ENCODE data around the gene TNFRSF6B.

The TNFRSF6B gene

DNA sequence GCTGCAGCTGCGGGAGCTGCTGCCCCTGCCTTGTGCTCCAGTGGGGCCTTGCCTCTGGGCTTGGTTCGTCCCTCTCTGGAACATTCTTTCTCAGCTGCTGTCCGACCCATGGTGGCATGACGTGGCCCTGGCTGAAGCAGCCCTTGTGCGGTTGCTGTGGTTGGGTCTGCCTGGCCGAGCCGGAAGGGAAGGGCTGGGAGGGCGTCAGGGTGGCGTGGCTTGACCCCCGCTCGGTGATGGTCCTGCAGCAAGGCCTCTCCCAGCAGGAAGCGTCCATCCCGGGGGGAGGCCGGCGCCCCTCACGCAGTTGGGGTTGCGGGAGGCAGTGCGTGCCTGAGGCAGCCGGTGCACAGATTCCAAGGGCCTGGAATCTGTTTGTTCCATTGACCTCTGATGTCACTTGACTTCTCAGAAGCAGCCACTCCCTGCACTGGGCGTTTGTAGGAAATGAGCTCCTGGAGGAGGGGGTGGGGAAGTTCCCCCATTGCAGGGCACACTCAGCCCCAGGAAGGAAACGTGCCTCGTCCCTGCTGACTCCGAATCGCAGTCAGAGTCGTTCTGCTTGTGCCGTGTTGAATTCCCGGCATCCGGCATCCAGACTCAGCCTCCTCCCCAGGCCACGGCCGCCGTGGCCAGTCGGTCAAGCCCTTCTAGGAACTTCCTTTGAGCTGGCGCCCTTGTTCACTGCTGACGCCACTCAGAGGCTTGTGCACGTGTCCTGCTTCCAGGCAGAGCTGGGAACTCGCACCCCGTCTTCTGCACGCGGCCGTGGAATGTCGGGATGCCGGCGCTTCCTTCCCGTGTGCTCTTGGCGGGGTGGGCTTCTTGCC lies 9.7 kb upstream of the TNFRSF6B start:
- Histone ChIP-seq H3K27ac (ENCODE audit: low read depth, low read length) (no peak overlapping the region), H3K4me1 (ENCODE audit: control insufficient read depth, insufficient read depth, low read length) (no peaks in the 10 kb centered on the region), H3K9ac (ENCODE audit: low read depth, low read length) (no peak overlapping the region; the same call in 1 of the 2 replicates)

GRCh38 chr20:63687419-63688178 lies 8.9 kb upstream of the TNFRSF6B start:
- no peak overlapping the region for H3K9ac ChIP-seq (ENCODE audit: low read depth, low read length)
- H3K36me3 ChIP-seq (ENCODE audit: control insufficient read depth, insufficient read depth, low read length), result peaks cover 9% of the 10 kb centered on the region; the same call in 1 of the 2 replicates
- no peak overlapping the region for H3K27ac ChIP-seq (ENCODE audit: low read depth, low read length)
- H3K4me3 ChIP-seq (ENCODE audit: low read depth, low read length), result no peak overlapping the region
- no peaks in the 10 kb centered on the region for H3K27me3 ChIP-seq (ENCODE audit: control insufficient read depth, insufficient read depth, low read length)
- H3K4me1 ChIP-seq (ENCODE audit: control insufficient read depth, insufficient read depth, low read length), result no peaks in the 10 kb centered on the region
- H3K9me3 ChIP-seq (ENCODE audit: control insufficient read depth, insufficient read depth, low read length), result no peaks in the 10 kb centered on the region

More for the DNA sequence above, 9.7 kb upstream of the TNFRSF6B start:
- H3K4me3 ChIP-seq (ENCODE audit: low read depth, low read length), result no peak overlapping the region
- no peaks in the 10 kb centered on the region for H3K9me3 ChIP-seq (ENCODE audit: control insufficient read depth, insufficient read depth, low read length)
- H3K36me3 ChIP-seq (ENCODE audit: control insufficient read depth, insufficient read depth, low read length), result peaks cover 10% of the 10 kb centered on the region
- no peaks in the 10 kb centered on the region for H3K27me3 ChIP-seq (ENCODE audit: control insufficient read depth, insufficient read depth, low read length)

DNA sequence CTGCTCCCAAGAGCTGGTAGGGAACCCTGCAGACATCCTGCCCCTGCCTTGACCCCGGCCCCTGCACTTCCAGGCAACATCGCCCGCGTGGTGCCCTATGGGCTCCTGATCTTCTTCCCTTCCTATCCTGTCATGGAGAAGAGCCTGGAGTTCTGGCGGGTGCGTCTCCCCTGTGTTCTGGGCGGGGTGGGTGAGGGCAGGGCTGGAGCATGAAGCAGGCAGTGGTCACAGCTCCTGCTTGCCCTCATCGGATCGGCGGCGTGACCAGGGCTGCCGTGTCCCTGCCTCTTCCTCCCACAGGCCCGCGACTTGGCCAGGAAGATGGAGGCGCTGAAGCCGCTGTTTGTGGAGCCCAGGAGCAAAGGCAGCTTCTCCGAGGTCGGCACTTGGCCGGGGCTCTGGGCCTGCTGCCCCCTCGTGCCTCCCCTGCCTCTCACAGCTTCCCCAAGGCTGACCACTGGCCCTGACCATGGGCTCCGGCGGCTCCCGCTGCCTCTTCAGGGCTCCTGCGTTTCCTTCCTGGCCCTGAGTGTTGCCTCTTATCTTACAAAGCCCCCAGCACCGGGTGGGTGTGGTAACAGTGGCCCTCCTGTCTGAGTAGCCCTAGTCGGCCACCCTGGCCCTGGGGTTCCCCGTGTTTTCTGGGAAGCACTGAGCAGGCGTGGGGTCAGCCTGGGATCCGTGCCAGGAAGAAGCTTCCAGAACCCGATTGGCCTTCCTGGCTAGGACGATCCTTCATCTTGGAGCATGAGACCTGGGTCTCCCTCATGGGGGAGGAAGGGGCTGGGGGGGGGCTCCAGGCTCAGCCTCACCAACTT lies 8.0 kb upstream of the TNFRSF6B start:
- H3K27ac ChIP-seq (ENCODE audit: low read depth, low read length), result no peak overlapping the region
- H3K4me3 ChIP-seq (ENCODE audit: low read depth, low read length), result no peak overlapping the region
- no peaks in the 10 kb centered on the region for H3K9me3 ChIP-seq (ENCODE audit: control insufficient read depth, insufficient read depth, low read length)
- no peaks in the 10 kb centered on the region for H3K27me3 ChIP-seq (ENCODE audit: control insufficient read depth, insufficient read depth, low read length)
- H3K4me1 ChIP-seq (ENCODE audit: control insufficient read depth, insufficient read depth, low read length), result no peaks in the 10 kb centered on the region
- peaks cover 8% of the 10 kb centered on the region; the same call in 1 of the 2 replicates for H3K36me3 ChIP-seq (ENCODE audit: control insufficient read depth, insufficient read depth, low read length)
- H3K9ac ChIP-seq (ENCODE audit: low read depth, low read length), result no peak overlapping the region

DNA sequence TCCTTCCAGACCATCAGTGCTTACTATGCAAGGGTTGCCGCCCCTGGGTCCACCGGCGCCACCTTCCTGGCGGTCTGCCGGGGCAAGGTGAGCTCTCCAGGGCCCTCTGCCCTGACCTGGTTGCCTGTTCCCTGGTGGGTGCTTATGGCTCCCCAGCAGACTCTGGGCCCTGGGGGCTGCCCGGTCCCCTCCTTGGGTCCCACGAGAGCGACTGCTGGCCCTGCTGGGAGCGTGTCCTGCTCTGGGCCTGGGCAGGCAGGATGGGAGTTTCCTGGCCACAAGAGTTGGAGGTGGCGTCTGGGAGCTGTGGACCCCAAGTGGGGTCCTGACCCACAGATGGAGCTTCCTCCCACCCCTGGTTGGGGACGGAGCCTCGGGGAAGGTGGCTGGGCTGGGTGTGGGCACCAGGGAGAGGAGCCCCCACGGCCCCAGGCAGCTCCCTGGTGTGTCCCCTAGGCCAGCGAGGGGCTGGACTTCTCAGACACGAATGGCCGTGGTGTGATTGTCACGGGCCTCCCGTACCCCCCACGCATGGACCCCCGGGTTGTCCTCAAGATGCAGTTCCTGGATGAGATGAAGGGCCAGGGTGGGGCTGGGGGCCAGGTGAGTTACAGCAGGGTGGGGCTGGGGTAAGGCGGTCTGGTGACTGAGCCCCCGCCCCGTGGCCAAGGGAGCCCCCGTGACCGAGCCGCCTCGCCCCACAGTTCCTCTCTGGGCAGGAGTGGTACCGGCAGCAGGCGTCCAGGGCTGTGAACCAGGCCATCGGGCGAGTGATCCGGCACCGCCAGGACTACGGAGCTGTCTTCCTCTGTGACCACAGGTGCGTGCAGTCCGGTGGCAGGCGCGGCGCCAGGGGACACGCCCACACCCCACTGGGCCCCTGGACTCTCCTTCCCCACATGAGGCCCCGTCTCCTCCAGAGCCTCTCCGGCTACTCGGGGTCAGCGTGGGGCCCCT lies 7.1 kb upstream of the TNFRSF6B start:
- Histone ChIP-seq H3K4me3 (ENCODE audit: low read depth, low read length) (no peak overlapping the region), H3K36me3 (ENCODE audit: control insufficient read depth, insufficient read depth, low read length) (peaks cover 8% of the 10 kb centered on the region; the same call in 1 of the 2 replicates), H3K4me1 (ENCODE audit: control insufficient read depth, insufficient read depth, low read length) (no peaks in the 10 kb centered on the region), H3K9me3 (ENCODE audit: control insufficient read depth, insufficient read depth, low read length) (no peaks in the 10 kb centered on the region), H3K27ac (ENCODE audit: low read depth, low read length) (no peak overlapping the region), H3K27me3 (ENCODE audit: control insufficient read depth, insufficient read depth, low read length) (no peaks in the 10 kb centered on the region), H3K9ac (ENCODE audit: low read depth, low read length) (no peak overlapping the region)

GRCh38 chr20:63690003-63690897 lies 6.2 kb upstream of the TNFRSF6B start:
- H3K9ac ChIP-seq (ENCODE audit: low read depth, low read length), result no peak overlapping the region
- no peaks in the 10 kb centered on the region for H3K27me3 ChIP-seq (ENCODE audit: control insufficient read depth, insufficient read depth, low read length)
- H3K36me3 ChIP-seq (ENCODE audit: control insufficient read depth, insufficient read depth, low read length), result peaks cover 8% of the 10 kb centered on the region; the same call in 1 of the 2 replicates
- H3K27ac ChIP-seq (ENCODE audit: low read depth, low read length), result no peak overlapping the region
- H3K9me3 ChIP-seq (ENCODE audit: control insufficient read depth, insufficient read depth, low read length), result no peaks in the 10 kb centered on the region
- no peak overlapping the region for H3K4me3 ChIP-seq (ENCODE audit: low read depth, low read length)
- H3K4me1 ChIP-seq (ENCODE audit: control insufficient read depth, insufficient read depth, low read length), result no peaks in the 10 kb centered on the region

- no peaks in the 10 kb centered on the region for H3K27me3 ChIP-seq (ENCODE audit: control insufficient read depth, insufficient read depth, low read length)
- no peaks in the 10 kb centered on the region for H3K9me3 ChIP-seq (ENCODE audit: control insufficient read depth, insufficient read depth, low read length)
- H3K4me1 ChIP-seq (ENCODE audit: control insufficient read depth, insufficient read depth, low read length), result no peaks in the 10 kb centered on the region
- H3K4me3 ChIP-seq (ENCODE audit: low read depth, low read length), result no peak overlapping the region
- H3K36me3 ChIP-seq (ENCODE audit: control insufficient read depth, insufficient read depth, low read length), result peaks cover 8% of the 10 kb centered on the region; the same call in 1 of the 2 replicates
- no peak overlapping the region for H3K9ac ChIP-seq (ENCODE audit: low read depth, low read length)
- H3K27ac ChIP-seq (ENCODE audit: low read depth, low read length), result no peak overlapping the region
These were observed 5.3 kb upstream of the TNFRSF6B start for GRCh38 chr20:63690898-63691710.

DNA sequence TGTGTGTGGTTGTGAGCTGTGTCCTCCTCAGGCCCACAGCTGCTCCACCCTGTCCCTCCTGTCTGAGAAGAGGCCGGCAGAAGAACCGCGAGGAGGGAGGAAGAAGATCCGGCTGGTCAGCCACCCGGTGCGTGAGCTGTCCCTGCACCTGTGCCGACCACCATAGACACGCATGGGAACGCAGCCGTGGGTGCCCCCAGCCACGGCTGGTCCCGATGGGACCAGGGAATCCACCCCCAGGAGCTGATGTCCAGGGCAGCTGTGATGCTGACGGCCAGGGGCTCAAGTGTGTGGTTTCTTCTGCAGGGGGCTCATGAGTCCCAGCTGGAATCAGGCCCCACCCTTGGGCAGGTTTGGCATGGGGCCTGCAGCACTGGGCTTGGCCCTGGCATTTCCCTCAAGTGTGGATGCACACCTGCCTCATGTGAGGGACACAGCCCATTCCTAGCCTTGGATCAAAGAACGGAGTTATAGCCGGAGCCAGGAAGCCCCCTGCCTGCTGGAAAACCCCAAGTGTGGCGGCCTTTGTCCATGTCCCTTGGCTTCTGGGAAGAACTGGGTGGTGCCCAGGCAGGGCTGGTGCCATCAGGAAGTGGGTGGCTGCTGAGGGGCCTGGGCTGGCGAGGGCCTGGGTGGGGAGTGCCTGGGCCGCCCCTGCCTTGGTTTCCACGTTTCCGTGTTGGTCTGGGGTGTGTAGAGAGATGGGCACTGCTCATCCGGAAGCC lies 4.6 kb upstream of the TNFRSF6B start:
- no peaks in the 10 kb centered on the region; the same call in 1 of the 2 replicates for H3K4me1 ChIP-seq (ENCODE audit: control insufficient read depth, insufficient read depth, low read length)
- no peak overlapping the region for H3K27ac ChIP-seq (ENCODE audit: low read depth, low read length)
- H3K9me3 ChIP-seq (ENCODE audit: control insufficient read depth, insufficient read depth, low read length), result no peaks in the 10 kb centered on the region
- no peak overlapping the region for H3K9ac ChIP-seq (ENCODE audit: low read depth, low read length)
- peaks cover 8% of the 10 kb centered on the region; the same call in 1 of the 2 replicates for H3K36me3 ChIP-seq (ENCODE audit: control insufficient read depth, insufficient read depth, low read length)
- no peaks in the 10 kb centered on the region for H3K27me3 ChIP-seq (ENCODE audit: control insufficient read depth, insufficient read depth, low read length)
- H3K4me3 ChIP-seq (ENCODE audit: low read depth, low read length), result no peak overlapping the region

GRCh38 chr20:63692436-63693082 lies 3.9 kb upstream of the TNFRSF6B start:
- Histone ChIP-seq H3K9me3 (ENCODE audit: control insufficient read depth, insufficient read depth, low read length) (no peaks in the 10 kb centered on the region), H3K4me1 (ENCODE audit: control insufficient read depth, insufficient read depth, low read length) (peaks cover 4% of the 10 kb centered on the region; the same call in 1 of the 2 replicates), H3K27ac (ENCODE audit: low read depth, low read length) (no peak overlapping the region), H3K9ac (ENCODE audit: low read depth, low read length) (no peak overlapping the region), H3K36me3 (ENCODE audit: control insufficient read depth, insufficient read depth, low read length) (peaks cover 8% of the 10 kb centered on the region; the same call in 1 of the 2 replicates), H3K27me3 (ENCODE audit: control insufficient read depth, insufficient read depth, low read length) (no peaks in the 10 kb centered on the region), H3K4me3 (ENCODE audit: low read depth, low read length) (no peak overlapping the region)
